IMR-90 (cell line): ENCODE measurements around the gene NLGN1. TPM values are rescaled to one million over a fixed set of nuclear protein-coding genes. Genes with fewer than 3 reads are reported as not detected.

Source experiments
- ATAC-seq: fragments of 200-7000 bp; cut with Tn5 transposase; 2 replicates; pipeline ENCODE4 v1.9.1; 2020; ENCODE audit warnings: low read depth, mild to moderate bottlenecking, moderate library complexity
- BruUV-seq: library from RNA; stranded (reverse); fragments of 400-500 nt; replicated peaks from 2 replicates; lab custom pipeline; 2021; lab: Mats Ljungman, UMichigan
- CTCF ChIA-PET: fragments of 300-600 bp; formaldehyde crosslinking; extraction: SDS; loops from one replicate; lab custom pipeline; 2021; ENCODE audit warnings: antibody characterized with exemption; lab: Yijun Ruan, JAX
- POLR2A ChIA-PET: fragments of 300-600 bp; sonication (Branson Sonifier 250); formaldehyde crosslinking; loops from one replicate; lab custom pipeline; 2022; ENCODE audit warnings: antibody characterized with exemption; ENCODE audit not compliant: unreplicated experiment; lab: Charles Lee
- DNase-seq: peaks from one replicate; pipeline ENCODE4 v3.0.0; 2013
- H2AFZ ChIP-seq: replicated peaks from 2 replicates; pipeline ENCODE3; 2013; ENCODE audit warnings: low read length, mild to moderate bottlenecking; ENCODE audit not compliant: poor library complexity
- H2AK5ac ChIP-seq: 2 replicates; pipeline ENCODE4 v1.6.1; 2013; ENCODE audit warnings: low read depth, low read length, inconsistent platforms
- H2AK9ac ChIP-seq: replicated peaks from 2 replicates; pipeline ENCODE3; 2013; ENCODE audit warnings: mild to moderate bottlenecking, low read depth, low read length, moderate library complexity; ENCODE audit not compliant: poor library complexity
- H2BK120ac ChIP-seq: 2 replicates; pipeline ENCODE4 v1.6.1; 2013; ENCODE audit warnings: low read depth, low read length, inconsistent platforms
- H2BK15ac ChIP-seq: 3 replicates; pipeline ENCODE4 v1.6.1; 2013; ENCODE audit warnings: low read depth, low read length, inconsistent platforms
- H2BK20ac ChIP-seq: 2 replicates; pipeline ENCODE4 v1.6.1; 2013; ENCODE audit warnings: low read depth, mild to moderate bottlenecking, inconsistent platforms, low read length, moderate library complexity
- H2BK5ac ChIP-seq: 2 replicates; pipeline ENCODE4 v1.6.1; 2013; ENCODE audit warnings: mild to moderate bottlenecking, low read depth, low read length, inconsistent platforms; ENCODE audit not compliant: poor library complexity, severe bottlenecking
- H3K14ac ChIP-seq: replicated peaks from 2 replicates; pipeline ENCODE4 v1.6.1; 2013; ENCODE audit warnings: low read depth, low read length, inconsistent platforms
- H3K18ac ChIP-seq: 2 replicates; pipeline ENCODE4 v1.6.1; 2013; ENCODE audit warnings: low read depth, low read length, control low read depth
- H3K23ac ChIP-seq: 2 replicates; pipeline ENCODE4 v1.6.1; 2013; ENCODE audit warnings: low read depth, low read length, inconsistent platforms
- H3K27ac ChIP-seq: 2 replicates; pipeline ENCODE4 v1.5.1; 2013; ENCODE audit warnings: mild to moderate bottlenecking, control low read depth, low read length; ENCODE audit not compliant: insufficient read depth
- H3K27me3 ChIP-seq: 2 replicates; pipeline ENCODE4 v1.6.1; 2013; ENCODE audit warnings: low read length; ENCODE audit not compliant: control insufficient read depth, insufficient read depth
- H3K36me3 ChIP-seq: 2 replicates; pipeline ENCODE4 v1.6.1; 2013; ENCODE audit warnings: low read length, mixed read lengths; ENCODE audit not compliant: control insufficient read depth, insufficient read depth
- H3K4ac ChIP-seq: 2 replicates; pipeline ENCODE4 v1.6.1; 2013; ENCODE audit warnings: low read depth, low read length, inconsistent platforms
- H3K4me1 ChIP-seq: 2 replicates; pipeline ENCODE4 v1.6.1; 2013; ENCODE audit warnings: low read length, mixed read lengths; ENCODE audit not compliant: control insufficient read depth, insufficient read depth
- H3K4me2 ChIP-seq: 2 replicates; pipeline ENCODE4 v1.6.1; 2013; ENCODE audit warnings: low read depth, mild to moderate bottlenecking, control low read depth, low read length, moderate library complexity
- H3K4me3 ChIP-seq: 2 replicates; pipeline ENCODE4 v1.5.1; 2013; ENCODE audit warnings: low read depth, mild to moderate bottlenecking, control low read depth, low read length, moderate library complexity; ENCODE audit not compliant: insufficient read depth
- H3K56ac ChIP-seq: 2 replicates; pipeline ENCODE4 v1.6.1; 2013; ENCODE audit warnings: low read length, inconsistent platforms; ENCODE audit not compliant: insufficient read depth; ENCODE audit errors: extremely low read depth
- H3K79me1 ChIP-seq, 2 experiments: 2 replicates each; pipeline ENCODE4 v1.6.1; 2013; ENCODE audit warnings: low read length in 2 of 2, inconsistent platforms in 1 of 2, low read depth in 1 of 2
- H3K9ac ChIP-seq: 2 replicates; pipeline ENCODE4 v1.6.1; 2013; ENCODE audit warnings: low read depth, low read length, control low read depth
- H3K9me1 ChIP-seq: 2 replicates; pipeline ENCODE4 v1.6.1; 2013; ENCODE audit warnings: low read length, inconsistent platforms; ENCODE audit not compliant: insufficient read depth
- H3K9me3 ChIP-seq: 2 replicates; pipeline ENCODE4 v1.6.1; 2013; ENCODE audit warnings: low read length; ENCODE audit not compliant: control insufficient read depth, insufficient read depth
- H4K20me1 ChIP-seq: 2 replicates; pipeline ENCODE4 v1.6.1; 2013; ENCODE audit warnings: low read length, inconsistent platforms; ENCODE audit not compliant: insufficient read depth
- H4K5ac ChIP-seq: 2 replicates; pipeline ENCODE4 v1.6.1; 2013; ENCODE audit warnings: mild to moderate bottlenecking, low read depth, low read length, control low read depth
- H4K8ac ChIP-seq, 2 experiments: 2 replicates each; pipeline ENCODE4 v1.6.1; 2013; ENCODE audit warnings: low read depth in 2 of 2, low read length in 2 of 2, control low read depth in 1 of 2, inconsistent platforms in 1 of 2
- H4K91ac ChIP-seq: 2 replicates; pipeline ENCODE4 v1.6.1; 2013; ENCODE audit warnings: low read depth, low read length, inconsistent platforms; ENCODE audit not compliant: insufficient read depth
- FOS ChIP-seq: fragments of 150-350 bp; IDR thresholded peaks from 2 replicates; pipeline ENCODE4 v1.6.1; 2016; ENCODE audit warnings: low read depth, low read length
- MAFK ChIP-seq: IDR thresholded peaks from 2 replicates; pipeline ENCODE4 v1.6.1; 2012; ENCODE audit warnings: low read depth, low read length, improper control_type of control experiment
- NFE2L2 ChIP-seq: fragments of 150-350 bp; IDR thresholded peaks from 2 replicates; pipeline ENCODE4 v1.6.1; 2016; ENCODE audit warnings: low read depth, mild to moderate bottlenecking, low read length
- RCOR1 ChIP-seq: IDR thresholded peaks from 2 replicates; pipeline ENCODE4 v1.6.1; 2012; ENCODE audit warnings: mild to moderate bottlenecking, low read length, improper control_type of control experiment; ENCODE audit not compliant: insufficient replicate concordance
- RFX5 ChIP-seq: IDR thresholded peaks from 2 replicates; pipeline ENCODE4 v1.8.0; 2012; ENCODE audit warnings: low read depth, mild to moderate bottlenecking, low read length, moderate library complexity
- SMC3 ChIP-seq: fragments of 150-350 bp; IDR thresholded peaks from 2 replicates; pipeline ENCODE4 v1.6.1; 2016; ENCODE audit warnings: low read depth, mild to moderate bottlenecking, antibody characterized with exemption, low read length, moderate library complexity
- USF2 ChIP-seq: fragments of 150-350 bp; IDR thresholded peaks from 2 replicates; pipeline ENCODE4 v1.6.1; 2017; ENCODE audit warnings: mild to moderate bottlenecking, antibody characterized with exemption, low read length, low read depth
- WGBS, 2 experiments: methylation state at CpG; one replicate each; pipeline versions ENCODE4 v1.1.5 to v1.1.7; 2013; ENCODE audit warnings: missing lambda C conversion rate in 2 of 2; ENCODE audit not compliant: insufficient read length in 1 of 2; ENCODE audit errors: extremely low coverage in 2 of 2; 5-methylcytosine and 5-hydroxymethylcytosine counted together
- dilution Hi-C: fragments of 300-500 bp; cut with HindIII; formaldehyde crosslinking; loops from one replicate; pipeline ENCODE4 v1.14.3; 2018; ENCODE audit warnings: low sequenced_read_pairs; ENCODE audit not compliant: unreplicated experiment
- in situ Hi-C: fragments of 300-500 bp; cut with MboI; formaldehyde crosslinking; loops from 3 replicates; pipeline ENCODE4 v1.14.3; 2019; ENCODE audit warnings: low sequenced_read_pairs, inconsistent platforms, mixed read lengths
- intact Hi-C: fragments of 100-400 bp; cut with micrococcal nuclease; formaldehyde crosslinking; loops from 2 replicates; pipeline ENCODE4 v1.10.0; 2022
- polyA plus RNA-seq, 3 experiments: library from polyadenylated mRNA; depleted of rRNA; stranded (reverse); fragments of >200 nt; gene quantifications; 2 replicates each; pipeline ENCODE4 v1.2.3, GENCODE V29; 2012; ENCODE audit warnings: low replicate concordance in 1 of 3
- total RNA-seq: library from RNA; depleted of rRNA; stranded (reverse); fragments of >200 nt; gene quantifications from 2 replicates; pipeline ENCODE4 v1.2.3, GENCODE V29; 2012

The NLGN1 gene
- total and polyA plus RNA-seq, 2 of the 4 experiments (the other 2 are of a cell fraction), result 1.8 to 12.5 TPM

GRCh38 chr3:173793963-173794362, 396.4 kb downstream of the NLGN1 start:
- intact Hi-C loops, result no loop called here
- DNase-seq (no peak), ATAC-seq (no peak)
- Histone ChIP-seq H4K8ac (no peak overlapping the region), H2AK5ac (no peak overlapping the region), H4K5ac (no peak overlapping the region), H4K20me1 (no peaks in the 10 kb centered on the region), H3K23ac (no peak overlapping the region), H3K56ac (no peak overlapping the region), H3K4ac (no peak overlapping the region), H2AK9ac (no peak overlapping the region), H3K4me1 (no peaks in the 10 kb centered on the region), H2BK20ac (no peak overlapping the region), H3K9me1 (no peaks in the 10 kb centered on the region), H3K79me1 (no peaks in the 10 kb centered on the region), H3K4me3 (no peak overlapping the region), H3K9ac (no peak overlapping the region), H3K36me3 (no peaks in the 10 kb centered on the region), H2BK15ac (no peak overlapping the region), H3K4me2 (no peak overlapping the region), H4K91ac (no peak overlapping the region), H3K27me3 (no peaks in the 10 kb centered on the region), H3K18ac (no peak overlapping the region), H3K27ac (no peak overlapping the region), H2BK120ac (no peak overlapping the region), H2BK5ac (no peak overlapping the region), H2AFZ (no peak overlapping the region), H3K14ac (no peak overlapping the region), H3K9me3 (no peaks in the 10 kb centered on the region)
- dilution Hi-C loops, result no loop called here
- 65% methylated on average over 2 of the region's 2 CpGs; no CpG with 5 or more reads in 1 of the 2 experiments for WGBS, 2 experiments
- TF ChIP-seq SMC3 (no peak), USF2 (no peak), MAFK (no peak), NFE2L2 (no peak), RCOR1 (no peak), FOS (no peak), RFX5 (no peak)
- POLR2A ChIA-PET, result no interaction called here
- no TSS peak for BruUV-seq
- in situ Hi-C loops, result no loop called here
- CTCF ChIA-PET, result no interaction called here
